DND-41 (cell line): ENCODE data around the gene NCF2.

ENCODE experiments used
- EZH2 ChIP-seq: IDR thresholded peaks from 3 replicates; pipeline ENCODE4 v1.6.1; 2012; ENCODE audit warnings: borderline replicate concordance, low read depth, mild to moderate bottlenecking, moderate library complexity, low read length, inconsistent platforms; ENCODE audit not compliant: severe bottlenecking
- TF ChIP-seq, protein P1 (sequence below): IDR thresholded peaks from 2 replicates; pipeline ENCODE4 v1.5.1; 2012; ENCODE audit warnings: borderline replicate concordance, low read length, moderate library complexity, mild to moderate bottlenecking; ENCODE audit not compliant: poor library complexity, severe bottlenecking; ENCODE audit errors: extremely low read depth

DNA sequence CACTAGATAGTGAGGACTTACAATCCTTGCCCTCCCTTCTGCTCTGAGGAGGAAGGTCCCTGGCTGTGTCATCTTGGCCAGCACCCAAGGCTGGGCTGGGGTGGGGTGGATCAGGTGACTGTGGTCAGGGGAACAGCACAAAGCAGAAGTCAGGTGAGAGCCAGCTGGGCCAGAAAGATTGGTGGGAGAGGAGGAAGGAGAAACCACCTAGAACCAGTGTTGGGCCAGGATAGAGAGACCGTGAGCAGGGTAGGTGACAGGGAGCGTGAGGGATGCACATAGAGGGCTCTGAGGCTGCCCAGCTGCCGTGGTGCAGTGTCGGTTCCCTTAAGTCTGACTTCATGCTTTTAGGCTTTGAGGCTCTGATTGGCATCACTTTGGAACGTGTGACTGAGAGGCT, 22.7 kb downstream of the NCF2 start:
- TF ChIP-seq, protein P1, sequence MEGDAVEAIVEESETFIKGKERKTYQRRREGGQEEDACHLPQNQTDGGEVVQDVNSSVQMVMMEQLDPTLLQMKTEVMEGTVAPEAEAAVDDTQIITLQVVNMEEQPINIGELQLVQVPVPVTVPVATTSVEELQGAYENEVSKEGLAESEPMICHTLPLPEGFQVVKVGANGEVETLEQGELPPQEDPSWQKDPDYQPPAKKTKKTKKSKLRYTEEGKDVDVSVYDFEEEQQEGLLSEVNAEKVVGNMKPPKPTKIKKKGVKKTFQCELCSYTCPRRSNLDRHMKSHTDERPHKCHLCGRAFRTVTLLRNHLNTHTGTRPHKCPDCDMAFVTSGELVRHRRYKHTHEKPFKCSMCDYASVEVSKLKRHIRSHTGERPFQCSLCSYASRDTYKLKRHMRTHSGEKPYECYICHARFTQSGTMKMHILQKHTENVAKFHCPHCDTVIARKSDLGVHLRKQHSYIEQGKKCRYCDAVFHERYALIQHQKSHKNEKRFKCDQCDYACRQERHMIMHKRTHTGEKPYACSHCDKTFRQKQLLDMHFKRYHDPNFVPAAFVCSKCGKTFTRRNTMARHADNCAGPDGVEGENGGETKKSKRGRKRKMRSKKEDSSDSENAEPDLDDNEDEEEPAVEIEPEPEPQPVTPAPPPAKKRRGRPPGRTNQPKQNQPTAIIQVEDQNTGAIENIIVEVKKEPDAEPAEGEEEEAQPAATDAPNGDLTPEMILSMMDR = no peak
- no peak for TF ChIP-seq EZH2
